Panc1 (cell line): Measurements from ENCODE around the gene CA12. TPM values are rescaled to one million over a fixed set of nuclear protein-coding genes. Genes with fewer than 3 reads are reported as not detected.

ENCODE experiments used
- ATAC-seq: fragments of 200-7000 bp; cut with Tn5 transposase; 2 replicates; pipeline ENCODE4 v1.9.1; 2020; ENCODE audit warnings: mild to moderate bottlenecking, moderate library complexity
- BruUV-seq: library from RNA; stranded (reverse); fragments of 400-500 nt; replicated peaks from 2 replicates; lab custom pipeline; 2021; lab: Mats Ljungman, UMichigan
- CTCF ChIA-PET: fragments of 300-600 bp; sonication (Branson Sonifier 250); formaldehyde crosslinking; loops from one replicate; lab custom pipeline; 2022; ENCODE audit warnings: antibody characterized with exemption; lab: Charles Lee
- POLR2A ChIA-PET: fragments of 300-600 bp; sonication (Branson Sonifier 250); formaldehyde crosslinking; loops from one replicate; lab custom pipeline; 2022; ENCODE audit warnings: antibody characterized with exemption; lab: Charles Lee
- DNase-seq: peaks from one replicate; pipeline ENCODE4 v3.0.0-alpha.2; 2010; ENCODE audit warnings: low read depth, low spot score
- H3K27ac ChIP-seq: 2 replicates; pipeline ENCODE4 v1.5.1; 2011; ENCODE audit warnings: mild to moderate bottlenecking, low read length, inconsistent platforms
- H3K27me3 ChIP-seq: fragments of 200-500 bp; sonication (Bioruptor generic); 2 replicates; pipeline ENCODE4 v1.6.0; 2014; ENCODE audit warnings: low read length, inconsistent platforms; ENCODE audit not compliant: control insufficient read depth, insufficient read depth
- H3K36me3 ChIP-seq: fragments of 200-500 bp; sonication (Bioruptor generic); 2 replicates; pipeline ENCODE4 v1.5.1; 2014; ENCODE audit warnings: inconsistent platforms, mild to moderate bottlenecking, low read length, moderate library complexity; ENCODE audit not compliant: control insufficient read depth, insufficient read depth
- H3K4me1 ChIP-seq: 2 replicates; pipeline ENCODE4 v1.5.1; 2011; ENCODE audit warnings: inconsistent platforms, mild to moderate bottlenecking, low read length, moderate library complexity; ENCODE audit not compliant: control insufficient read depth, insufficient read depth
- H3K4me3 ChIP-seq, 2 experiments: 2 replicates each; pipeline ENCODE4 v1.5.1; 2011 to 2012; ENCODE audit warnings: low read depth in 2 of 2, low read length in 2 of 2, mild to moderate bottlenecking in 2 of 2, inconsistent platforms in 1 of 2, moderate library complexity in 1 of 2
- H3K9me3 ChIP-seq: fragments of 200-500 bp; sonication (Bioruptor generic); 2 replicates; pipeline ENCODE4 v1.5.1; 2014; ENCODE audit warnings: low read depth, mild to moderate bottlenecking, inconsistent platforms, low read length, moderate library complexity; ENCODE audit not compliant: control insufficient read depth, insufficient read depth
- CTCF ChIP-seq: fragments of 450-650 bp; IDR thresholded peaks from 2 replicates; pipeline ENCODE4 v1.5.1; 2017; ENCODE audit warnings: mild to moderate bottlenecking
- POLR2AphosphoS5 ChIP-seq: IDR thresholded peaks from 2 replicates; pipeline ENCODE4 v1.6.1; 2012; ENCODE audit warnings: mild to moderate bottlenecking, low read depth, low read length, moderate library complexity
- REST ChIP-seq, 2 experiments: IDR thresholded peaks; 2 replicates each; pipeline ENCODE4 v1.6.1; 2011 to 2012; ENCODE audit warnings: low read depth in 2 of 2, control low read depth in 1 of 2, low read length in 1 of 2, mild to moderate bottlenecking in 1 of 2, moderate library complexity in 1 of 2; ENCODE audit not compliant: insufficient read depth in 1 of 2
- SIN3A ChIP-seq: IDR thresholded peaks from 2 replicates; pipeline ENCODE4 v1.6.1; 2012; ENCODE audit warnings: low read depth, mild to moderate bottlenecking, low read length, moderate library complexity, borderline replicate concordance; ENCODE audit not compliant: insufficient read depth
- TCF7L2 ChIP-seq: IDR thresholded peaks from 2 replicates; pipeline ENCODE4 v1.6.1; 2011; ENCODE audit warnings: mild to moderate bottlenecking, low read depth, low read length, inconsistent platforms
- in situ Hi-C: cut with HindIII; loops from 2 replicates; pipeline ENCODE4 v1.10.0; 2016; ENCODE audit warnings: low sequenced_read_pairs, low pct_unique_long_range_greater_than_20kb
- intact Hi-C: fragments of 100-400 bp; cut with micrococcal nuclease; formaldehyde crosslinking; loops from one replicate; pipeline ENCODE4 v1.10.0; 2022; ENCODE audit not compliant: unreplicated experiment
- total RNA-seq: library from RNA; stranded (reverse); gene quantifications from one replicate; pipeline ENCODE4 v1.2.1, GENCODE V29; 2021; ENCODE audit not compliant: unreplicated experiment

CA12 gene
- total RNA-seq, 1 experiment from 2014 or later, result 0.74 TPM

- ATAC-seq (no peak), DNase-seq (no peak)
- POLR2A ChIA-PET, result no interaction called here
- BruUV-seq, result no TSS peak
- CTCF ChIA-PET, result interaction anchor here (0.6 kb wide), 1 partner anchor 620 kb away, joined by 3 read pairs; no protein-coding TSS in a partner anchor
- in situ Hi-C loops, result no loop called here
- H3K27me3 ChIP-seq, result peaks cover 8% of the 10 kb centered on the region
- no peak overlapping the region for H3K27ac ChIP-seq
- no peaks in the 10 kb centered on the region for H3K9me3 ChIP-seq
- no peak for TF ChIP-seq TCF7L2
- TF ChIP-seq REST (IDR thresholded peaks at IDR 0.05; ENCODE audit: insufficient read depth in 1 of 2, low read depth in 2 of 2, low read length in 1 of 2), result no peak
- no peaks in the 10 kb centered on the region for H3K4me1 ChIP-seq
- no peaks in the 10 kb centered on the region for H3K36me3 ChIP-seq
- intact Hi-C loops, result no loop called here
- H3K4me3 ChIP-seq, result no peak overlapping the region
Observed at GRCh38 chr15:63362885-63363284, 18.8 kb downstream of the CA12 start.

- intact Hi-C loops (no loop called here), in situ Hi-C loops (no loop called here)
- no peak overlapping the region for H3K4me3 ChIP-seq
- no peak for TF ChIP-seq TCF7L2
- TF ChIP-seq POLR2AphosphoS5, result no peak
- TF ChIP-seq REST (IDR thresholded peaks at IDR 0.05; ENCODE audit: insufficient read depth in 1 of 2, low read depth in 2 of 2, low read length in 1 of 2), result no peak
- no peak for TF ChIP-seq SIN3A
- TF ChIP-seq CTCF, result no peak
- H3K36me3 ChIP-seq, result no peaks in the 10 kb centered on the region
- ChIA-PET CTCF (interaction anchor here (0.6 kb wide), 1 partner anchor 620 kb away, joined by 3 read pairs; no protein-coding TSS in a partner anchor), POLR2A (no interaction called here)
- no peak overlapping the region for H3K27ac ChIP-seq
- ATAC-seq, result no peak
- no TSS peak for BruUV-seq
- DNase-seq, result no peak
- H3K9me3 ChIP-seq, result no peaks in the 10 kb centered on the region
- peaks cover 8% of the 10 kb centered on the region for H3K27me3 ChIP-seq
- H3K4me1 ChIP-seq, result no peaks in the 10 kb centered on the region
Observed at GRCh38 chr15:63362196-63362595, 19.4 kb downstream of the CA12 start.
